Endodermal cell (in vitro differentiated cells): ENCODE measurements around the gene TACC2. TPM values are rescaled to one million over a fixed set of nuclear protein-coding genes. Genes with fewer than 3 reads are reported as not detected.
"Not testable (repeated sequence)": the region's sequence is repeated elsewhere in the genome, so short reads cannot be mapped to it uniquely, and the experiment has no call there.

Experiments used
- DNase-seq: peaks from one replicate; pipeline ENCODE4 v3.0.0-alpha.2; 2017
- H3K27ac ChIP-seq: 2 replicates; pipeline ENCODE4 v1.5.1; 2013; ENCODE audit warnings: mild to moderate bottlenecking, low read depth, low read length, moderate library complexity
- H3K27me3 ChIP-seq: 2 replicates; pipeline ENCODE4 v1.6.1; 2013; ENCODE audit warnings: mild to moderate bottlenecking, low read length, moderate library complexity; ENCODE audit not compliant: insufficient read depth, control insufficient read depth, poor library complexity, severe bottlenecking
- H3K36me3 ChIP-seq: 2 replicates; pipeline ENCODE4 v1.7.0; 2013; ENCODE audit warnings: mild to moderate bottlenecking, low read length, moderate library complexity; ENCODE audit not compliant: control insufficient read depth, insufficient read depth
- H3K4me1 ChIP-seq: one replicate; pipeline ENCODE4 v1.7.0; 2013; ENCODE audit warnings: low read length; ENCODE audit not compliant: control insufficient read depth, insufficient read depth
- H3K4me3 ChIP-seq: 2 replicates; pipeline ENCODE4 v1.5.1; 2013; ENCODE audit warnings: mild to moderate bottlenecking, low read length, moderate library complexity
- H3K9ac ChIP-seq: 2 replicates; pipeline ENCODE4 v1.6.1; 2013; ENCODE audit warnings: mild to moderate bottlenecking, low read length, moderate library complexity; ENCODE audit not compliant: poor library complexity, severe bottlenecking; ENCODE audit errors: extremely low read depth
- H3K9me3 ChIP-seq: 2 replicates; pipeline ENCODE4 v1.6.1; 2013; ENCODE audit warnings: mild to moderate bottlenecking, low read length, moderate library complexity; ENCODE audit not compliant: control insufficient read depth
- H3K27ac Mint-ChIP-seq: 2 replicates; pipeline ENCODE4 v1.8.0; 2020; ENCODE audit warnings: mixed read lengths
- H3K27me3 Mint-ChIP-seq: 2 replicates; pipeline ENCODE4 v1.8.0; 2021; ENCODE audit warnings: mild to moderate bottlenecking, mixed read lengths; ENCODE audit not compliant: insufficient read depth
- H3K36me3 Mint-ChIP-seq: 2 replicates; pipeline ENCODE4 v1.8.0; 2020; ENCODE audit warnings: low read depth, mixed read lengths
- H3K4me1 Mint-ChIP-seq: 2 replicates; pipeline ENCODE4 v1.8.0; 2020; ENCODE audit warnings: mixed read lengths
- H3K4me3 Mint-ChIP-seq: 2 replicates; pipeline ENCODE4 v1.8.0; 2020; ENCODE audit warnings: mild to moderate bottlenecking, moderate library complexity, mixed read lengths
- H3K9me3 Mint-ChIP-seq: 2 replicates; pipeline ENCODE4 v1.8.0; 2020; ENCODE audit warnings: mild to moderate bottlenecking, mixed read lengths
- WGBS, 2 experiments: methylation state at CpG; one replicate each; pipeline versions ENCODE4 v1.1.5 to v1.1.7; 2013; ENCODE audit warnings: missing lambda C conversion rate in 2 of 2, mixed read lengths in 1 of 2; ENCODE audit not compliant: insufficient coverage in 1 of 2, insufficient read length in 1 of 2; 5-methylcytosine and 5-hydroxymethylcytosine counted together
- total RNA-seq, 2 donors: library from RNA; stranded (reverse); fragmentation: NEBNext Ultra II Directional in 1 of 2; extraction: Animal tissue kit (Norgen Biotek cat#: 25700) in 1 of 2; gene quantifications; 2 replicates in 1 of 2; 3 replicates in 1 of 2; pipeline ENCODE4 v1.2.1, GENCODE V29; 2021
- TF ChIP-seq, protein P1 (sequence below): fragments of 200-600 bp; sonication (generic); conservative IDR thresholded peaks from 2 replicates; pipeline ENCODE4 v1.5.0; 2021; ENCODE audit warnings: antibody characterized with exemption, mild to moderate bottlenecking

TACC2 gene
- total RNA-seq, 2 donors from 2014 or later, result 24.5 to 34.1 TPM

DNA sequence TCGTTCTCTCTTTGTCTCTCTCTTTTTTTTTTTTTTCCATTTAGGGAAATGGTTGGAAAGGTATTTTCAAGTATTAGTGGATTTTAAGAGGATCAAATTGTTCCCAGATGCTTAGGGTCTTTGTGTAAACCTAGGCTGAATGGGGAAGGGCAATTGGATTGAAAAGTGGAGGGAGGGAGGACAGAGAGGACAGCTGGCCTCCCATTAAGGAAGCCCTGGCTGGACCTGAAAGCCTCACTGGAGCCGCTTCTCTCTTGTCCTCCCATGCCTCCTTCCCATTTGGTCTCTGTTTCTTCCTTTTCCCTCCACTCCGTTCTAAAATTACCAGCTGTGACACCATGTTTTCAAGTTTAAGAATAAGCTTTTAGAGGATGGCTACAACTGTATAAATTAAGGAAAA is 104.1 kb downstream of the TACC2 start:
- Mint-ChIP-seq H3K36me3 (no peaks in the 10 kb centered on the region), H3K27ac (no peak overlapping the region), H3K27me3 (no peaks in the 10 kb centered on the region), H3K4me1 (peaks cover 6% of the 10 kb centered on the region), H3K9me3 (no peaks in the 10 kb centered on the region), H3K4me3 (no peak overlapping the region)
- H3K36me3 ChIP-seq, result no peaks in the 10 kb centered on the region
- TF ChIP-seq, protein P1, sequence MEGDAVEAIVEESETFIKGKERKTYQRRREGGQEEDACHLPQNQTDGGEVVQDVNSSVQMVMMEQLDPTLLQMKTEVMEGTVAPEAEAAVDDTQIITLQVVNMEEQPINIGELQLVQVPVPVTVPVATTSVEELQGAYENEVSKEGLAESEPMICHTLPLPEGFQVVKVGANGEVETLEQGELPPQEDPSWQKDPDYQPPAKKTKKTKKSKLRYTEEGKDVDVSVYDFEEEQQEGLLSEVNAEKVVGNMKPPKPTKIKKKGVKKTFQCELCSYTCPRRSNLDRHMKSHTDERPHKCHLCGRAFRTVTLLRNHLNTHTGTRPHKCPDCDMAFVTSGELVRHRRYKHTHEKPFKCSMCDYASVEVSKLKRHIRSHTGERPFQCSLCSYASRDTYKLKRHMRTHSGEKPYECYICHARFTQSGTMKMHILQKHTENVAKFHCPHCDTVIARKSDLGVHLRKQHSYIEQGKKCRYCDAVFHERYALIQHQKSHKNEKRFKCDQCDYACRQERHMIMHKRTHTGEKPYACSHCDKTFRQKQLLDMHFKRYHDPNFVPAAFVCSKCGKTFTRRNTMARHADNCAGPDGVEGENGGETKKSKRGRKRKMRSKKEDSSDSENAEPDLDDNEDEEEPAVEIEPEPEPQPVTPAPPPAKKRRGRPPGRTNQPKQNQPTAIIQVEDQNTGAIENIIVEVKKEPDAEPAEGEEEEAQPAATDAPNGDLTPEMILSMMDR, result no peak
- DNase-seq, result no peak
- no peaks in the 10 kb centered on the region for H3K9me3 ChIP-seq
- H3K27ac ChIP-seq, result no peak overlapping the region
- no peak overlapping the region for H3K4me3 ChIP-seq
- 81% methylated on average over 3 of the region's 3 CpGs; no CpG with 5 or more reads in 1 of the 2 experiments for WGBS, 2 experiments
- no peak overlapping the region for H3K9ac ChIP-seq
- H3K4me1 ChIP-seq, result peaks cover 6% of the 10 kb centered on the region
- no peaks in the 10 kb centered on the region for H3K27me3 ChIP-seq

DNA sequence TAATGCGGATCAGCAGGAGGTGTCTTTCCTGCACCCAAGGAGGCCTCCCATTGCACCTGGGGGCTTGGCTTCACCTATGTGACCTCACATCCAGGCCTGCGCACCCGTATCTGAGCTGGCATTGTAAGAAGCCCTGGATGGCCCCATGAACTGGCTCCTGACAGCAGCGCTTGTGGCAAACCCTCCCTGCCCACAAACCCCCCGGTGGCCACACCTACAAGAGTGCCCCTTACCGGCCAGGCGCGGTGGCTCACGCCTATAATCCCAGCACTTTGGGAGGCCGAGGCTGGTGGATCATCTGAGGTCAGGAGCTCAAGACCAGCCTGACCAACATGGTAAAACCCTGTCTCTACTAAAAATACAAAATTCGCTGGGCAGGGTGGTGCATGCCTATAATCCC is 107.2 kb downstream of the TACC2 start:
- H3K27me3 Mint-ChIP-seq, DNase-seq, H3K4me3 Mint-ChIP-seq, H3K9me3 ChIP-seq, H3K27me3 ChIP-seq, H3K27ac Mint-ChIP-seq, H3K4me3 ChIP-seq, H3K27ac ChIP-seq, H3K36me3 ChIP-seq, H3K4me1 Mint-ChIP-seq, H3K4me1 ChIP-seq, H3K9ac ChIP-seq, H3K9me3 Mint-ChIP-seq, H3K36me3 Mint-ChIP-seq: not testable (repeated sequence)
- WGBS, 2 experiments, result 84 to 97% methylated on average over 4 to 11 of the region's 11 CpGs

DNA sequence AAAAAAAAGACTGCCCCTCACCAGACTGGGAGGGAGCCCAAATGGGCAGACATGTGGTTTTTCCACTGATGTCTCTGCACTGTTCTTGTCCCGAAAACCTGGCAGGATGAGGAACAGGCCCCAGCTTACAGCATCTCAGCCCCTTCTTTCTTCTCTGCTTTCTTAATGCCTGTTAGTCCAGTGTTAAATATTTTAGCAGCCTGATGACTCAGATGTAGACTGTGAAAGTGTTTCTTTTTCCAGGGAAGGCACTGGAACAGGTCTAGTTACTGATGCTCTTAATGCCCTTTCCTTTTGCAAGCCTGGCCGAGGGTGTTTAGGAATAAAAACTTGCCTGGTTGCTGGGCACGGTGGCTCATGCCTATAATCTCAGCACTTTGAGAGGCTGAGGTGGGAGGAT is 107.7 kb downstream of the TACC2 start:
- Histone ChIP-seq H3K9me3 (no peaks in the 10 kb centered on the region), H3K9ac (no peak overlapping the region), H3K27me3 (no peaks in the 10 kb centered on the region), H3K4me3 (no peak overlapping the region), H3K36me3 (no peaks in the 10 kb centered on the region), H3K4me1 (peaks cover 6% of the 10 kb centered on the region), H3K27ac (no peak overlapping the region)
- DNase-seq, result no peak
- H3K4me3 Mint-ChIP-seq, result no peak overlapping the region
- TF ChIP-seq, protein P1, result no peak
- no peaks in the 10 kb centered on the region for H3K27me3 Mint-ChIP-seq
- H3K27ac Mint-ChIP-seq, result no peak overlapping the region
- H3K36me3 Mint-ChIP-seq, result no peaks in the 10 kb centered on the region
- WGBS, 2 experiments, result 91 to 93% methylated on average over 3 of the region's 3 CpGs
- peaks cover 6% of the 10 kb centered on the region for H3K4me1 Mint-ChIP-seq
- no peaks in the 10 kb centered on the region for H3K9me3 Mint-ChIP-seq

DNA sequence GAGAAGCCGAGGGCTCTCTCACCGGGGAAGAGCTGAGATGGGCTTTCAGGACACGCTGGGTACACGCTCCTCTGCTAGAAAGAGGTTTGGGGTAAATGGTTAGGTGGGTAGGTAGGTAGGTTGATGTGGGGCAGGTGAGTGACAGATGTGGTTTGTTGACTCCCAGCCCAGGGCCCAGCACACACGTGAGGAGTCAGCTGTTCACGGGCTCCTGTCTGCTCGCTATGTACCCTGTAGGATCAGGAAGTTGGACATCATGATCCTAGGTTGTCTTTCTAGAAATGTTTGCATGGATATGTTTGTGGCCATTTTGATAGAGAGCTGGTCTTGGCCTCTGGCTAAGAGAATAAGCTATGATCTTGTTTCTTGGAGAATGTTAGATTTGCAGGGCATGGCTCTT is 109.0 kb downstream of the TACC2 start:
- Histone ChIP-seq H3K36me3 (no peaks in the 10 kb centered on the region), H3K9me3 (no peaks in the 10 kb centered on the region), H3K4me3 (no peak overlapping the region), H3K27me3 (no peaks in the 10 kb centered on the region), H3K9ac (no peak overlapping the region), H3K4me1 (no peaks in the 10 kb centered on the region), H3K27ac (no peak overlapping the region)
- H3K4me3 Mint-ChIP-seq, result no peak overlapping the region
- no peak overlapping the region for H3K27ac Mint-ChIP-seq
- no peaks in the 10 kb centered on the region for H3K27me3 Mint-ChIP-seq
- H3K4me1 Mint-ChIP-seq, result peaks cover 5% of the 10 kb centered on the region
- WGBS, 2 experiments, result 79 to 94% methylated on average over 4 to 7 of the region's 7 CpGs
- TF ChIP-seq, protein P1, result no peak
- H3K9me3 Mint-ChIP-seq, result no peaks in the 10 kb centered on the region
- DNase-seq, result no peak
- H3K36me3 Mint-ChIP-seq, result no peaks in the 10 kb centered on the region
